Stimulated activated CD8-positive, alpha-beta memory T cell treated with anti-CD3 and anti-CD28 coated beads, Interleukin-15, amount 100 ng/mL, for 4 hours (primary cell): ENCODE measurements around the gene COL19A1.

Experiments
- DNase-seq, 2 donors: peaks; one replicate each; pipeline ENCODE4 v3.0.0-alpha.2; 2020; ENCODE audit warnings: low read depth in 2 of 2

Gene COL19A1

GRCh38 chr6:70124882-70125545, 258.7 kb downstream of the COL19A1 start:
- DNase-seq: no peak

GRCh38 chr6:70125602-70126001, 259.2 kb downstream of the COL19A1 start:
- no peak for DNase-seq

GRCh38 chr6:70129341-70129740, 263.0 kb downstream of the COL19A1 start:
- no peak for DNase-seq

- no peak for DNase-seq
Measured at GRCh38 chr6:70130865-70131264, 264.5 kb downstream of the COL19A1 start.

- DNase-seq: no peak
Measured at GRCh38 chr6:70131528-70131927, 265.2 kb downstream of the COL19A1 start.

- no peak for DNase-seq
Measured at GRCh38 chr6:70133246-70133645, 266.9 kb downstream of the COL19A1 start.

GRCh38 chr6:70134542-70134941, 268.2 kb downstream of the COL19A1 start:
- DNase-seq: no peak

- DNase-seq: no peak
Measured at GRCh38 chr6:70135219-70136160, 269.1 kb downstream of the COL19A1 start.

- DNase-seq: no peak
Measured at GRCh38 chr6:70136996-70137395, 270.6 kb downstream of the COL19A1 start.

GRCh38 chr6:70140496-70140895, 274.1 kb downstream of the COL19A1 start:
- no peak for DNase-seq

- no peak for DNase-seq
Measured at GRCh38 chr6:70142034-70142433, 275.7 kb downstream of the COL19A1 start.

- DNase-seq: no peak
Measured at GRCh38 chr6:70145178-70145577, 278.8 kb downstream of the COL19A1 start.

- DNase-seq: no peak
Measured at GRCh38 chr6:70149209-70149788, 282.9 kb downstream of the COL19A1 start.

GRCh38 chr6:70150521-70150920, 284.2 kb downstream of the COL19A1 start:
- no peak for DNase-seq

- no peak for DNase-seq
Measured at GRCh38 chr6:70151616-70152015, 285.3 kb downstream of the COL19A1 start.

GRCh38 chr6:70152786-70153185, 286.4 kb downstream of the COL19A1 start:
- no peak for DNase-seq

GRCh38 chr6:70157086-70157485, 290.7 kb downstream of the COL19A1 start:
- no peak for DNase-seq

GRCh38 chr6:70160276-70160675, 293.9 kb downstream of the COL19A1 start:
- DNase-seq: no peak

GRCh38 chr6:70162972-70163371, 296.6 kb downstream of the COL19A1 start:
- no peak for DNase-seq

- DNase-seq: no peak
Measured at GRCh38 chr6:70163795-70164194, 297.4 kb downstream of the COL19A1 start.

- DNase-seq: no peak
Measured at GRCh38 chr6:70164556-70164955, 298.2 kb downstream of the COL19A1 start.

GRCh38 chr6:70166088-70166958, 300.0 kb downstream of the COL19A1 start:
- no peak for DNase-seq
